ENCODE data around the gene SP1.

- TF ChIP-seq CTCF (IDR thresholded peaks at IDR 0.05 in 8 of 11, conservative IDR thresholded peaks at IDR 0.05 in 3 of 11), result no peak
- TF ChIP-seq POLR2AphosphoS5 (IDR thresholded peaks at IDR 0.05), result no peak
These were observed 32.1 kb upstream of the SP1 start for GRCh38 chr12:53347905-53348304.
